NK-92 (cell line): ENCODE measurements around the gene FOXO3.

Experiments
- DNase-seq: peaks from one replicate; lab custom pipeline; 2025; ENCODE audit not compliant: unreplicated experiment; lab: John Stamatoyannopoulos, UW

FOXO3 gene

DNA sequence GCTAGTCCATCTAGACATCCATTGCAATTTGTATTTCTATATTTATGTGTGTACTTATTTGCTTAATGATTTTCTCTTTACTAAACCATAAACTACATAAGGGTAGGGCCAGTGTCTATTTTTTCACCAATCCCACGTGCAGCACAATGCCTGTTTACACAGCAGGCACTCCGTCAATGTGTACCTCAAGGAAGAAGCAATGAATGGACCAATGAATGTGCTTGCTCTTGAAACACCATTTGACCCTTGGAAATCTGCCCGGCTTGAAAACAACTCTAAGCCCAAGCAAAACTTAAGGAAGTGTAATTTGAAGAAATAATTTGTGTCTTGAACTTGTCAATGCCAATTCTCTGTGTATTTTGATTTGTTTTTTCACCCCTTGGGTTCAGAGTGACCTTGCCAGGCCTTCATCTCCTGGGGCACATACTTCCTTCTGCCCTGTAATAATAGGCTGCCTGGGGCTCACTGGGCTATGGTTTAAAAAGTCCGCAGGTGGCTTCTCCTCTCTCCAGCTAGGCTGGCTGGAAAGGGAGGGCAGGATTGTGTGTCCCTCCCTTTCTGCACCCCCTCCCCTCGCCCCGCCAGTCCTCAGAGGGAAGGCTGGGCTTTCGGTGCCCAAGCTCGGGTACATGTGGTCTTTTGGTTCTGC, 146.7 kb downstream of the FOXO3 start:
- DNase-seq, result no peak

DNA sequence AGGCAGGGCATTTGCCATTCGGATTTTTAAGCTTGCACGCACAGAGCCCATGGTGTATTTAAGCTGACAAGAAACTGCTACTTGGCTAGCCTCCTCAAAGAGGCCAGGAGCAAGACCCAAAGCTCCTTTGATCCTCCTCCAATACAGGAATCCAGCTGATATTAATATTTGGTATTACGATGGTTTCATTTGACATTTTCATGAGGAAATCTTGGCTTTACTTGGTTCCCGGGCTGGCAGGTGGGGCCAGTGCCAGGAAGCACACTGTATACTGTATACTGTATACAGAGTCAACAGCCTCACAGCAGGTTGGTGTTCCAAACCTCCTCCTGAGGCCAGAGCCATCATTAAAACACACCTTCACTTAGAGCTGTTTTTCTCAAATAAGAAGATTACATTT, 149.3 kb downstream of the FOXO3 start:
- DNase-seq, result no peak

DNA sequence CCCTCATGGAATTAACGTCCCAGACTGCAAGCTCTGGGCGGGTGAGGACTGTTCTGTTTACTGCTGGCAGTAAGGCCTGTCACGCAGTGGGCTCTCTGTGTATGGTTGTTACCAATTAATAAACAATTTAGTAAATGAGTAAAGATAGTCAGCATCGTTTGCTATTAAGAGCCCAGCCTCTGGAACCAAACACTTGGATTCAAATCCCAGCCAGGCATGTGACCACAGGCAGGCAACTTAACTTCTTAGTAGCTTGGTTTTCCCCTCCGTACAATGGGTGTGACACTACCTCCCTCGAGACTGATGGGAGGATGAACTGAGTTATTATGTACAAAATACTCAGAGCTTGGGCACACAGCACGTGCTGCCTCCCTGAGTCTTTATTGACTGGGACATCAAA, 149.8 kb downstream of the FOXO3 start:
- no peak for DNase-seq

DNA sequence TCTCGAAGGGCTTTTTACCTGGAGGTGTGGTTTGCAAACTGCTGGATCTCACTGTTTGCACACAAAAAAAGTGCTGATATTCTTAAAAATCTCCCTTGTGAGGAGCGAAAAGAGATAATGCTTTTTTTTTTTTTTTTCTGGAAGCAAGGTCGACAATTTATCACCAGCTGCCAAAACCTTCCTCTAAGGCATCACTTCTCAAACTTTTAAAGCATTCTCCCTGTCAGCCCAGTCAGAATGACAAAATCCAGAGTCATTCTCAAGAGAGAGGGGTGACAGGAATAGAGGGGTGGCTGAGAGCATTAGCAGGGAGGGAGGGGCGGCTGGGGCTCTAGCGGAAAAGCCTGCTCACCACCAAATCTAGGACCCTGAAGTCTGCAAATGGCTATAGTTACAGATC, 150.4 kb downstream of the FOXO3 start:
- DNase-seq, result no peak

DNA sequence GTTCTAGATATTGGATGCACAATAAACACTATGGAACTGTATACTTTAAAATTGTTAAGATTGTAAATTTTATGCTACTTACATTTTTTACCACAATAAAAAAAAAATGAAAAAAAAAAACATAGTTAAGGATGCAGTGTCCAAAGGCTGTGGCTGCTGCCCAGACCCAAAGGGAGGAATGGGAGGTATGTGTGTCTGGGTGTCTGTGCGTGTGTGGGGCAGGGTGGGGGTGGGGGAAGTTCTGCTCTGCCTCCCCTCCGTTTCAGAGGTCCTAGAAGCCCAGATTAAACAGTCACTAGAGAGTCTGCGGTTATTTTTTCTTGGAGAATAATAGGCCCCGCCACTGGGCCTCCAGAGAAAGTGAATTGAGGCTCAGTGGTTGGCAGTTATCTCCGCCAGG, 151.1 kb downstream of the FOXO3 start:
- DNase-seq, result no peak

DNA sequence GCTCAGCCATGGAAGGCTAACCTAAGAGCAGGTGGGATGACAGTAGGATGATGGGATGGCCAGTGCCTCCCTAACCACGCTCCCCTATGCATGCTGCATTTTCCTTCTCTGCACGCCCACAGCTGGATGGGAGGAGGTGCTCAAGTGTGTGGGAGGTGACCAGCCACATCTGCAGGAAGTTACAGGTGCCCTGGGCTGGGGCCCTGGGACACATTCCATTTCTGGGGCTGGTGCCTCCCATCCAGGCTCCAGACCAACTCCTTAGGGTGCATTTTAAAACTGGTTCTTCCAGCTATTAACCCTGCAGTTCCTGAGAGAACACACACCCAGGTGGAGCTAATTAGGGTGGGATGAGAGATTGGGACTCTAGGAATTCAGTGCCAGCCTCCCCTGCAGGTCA, 152.2 kb downstream of the FOXO3 start:
- no peak for DNase-seq

DNA sequence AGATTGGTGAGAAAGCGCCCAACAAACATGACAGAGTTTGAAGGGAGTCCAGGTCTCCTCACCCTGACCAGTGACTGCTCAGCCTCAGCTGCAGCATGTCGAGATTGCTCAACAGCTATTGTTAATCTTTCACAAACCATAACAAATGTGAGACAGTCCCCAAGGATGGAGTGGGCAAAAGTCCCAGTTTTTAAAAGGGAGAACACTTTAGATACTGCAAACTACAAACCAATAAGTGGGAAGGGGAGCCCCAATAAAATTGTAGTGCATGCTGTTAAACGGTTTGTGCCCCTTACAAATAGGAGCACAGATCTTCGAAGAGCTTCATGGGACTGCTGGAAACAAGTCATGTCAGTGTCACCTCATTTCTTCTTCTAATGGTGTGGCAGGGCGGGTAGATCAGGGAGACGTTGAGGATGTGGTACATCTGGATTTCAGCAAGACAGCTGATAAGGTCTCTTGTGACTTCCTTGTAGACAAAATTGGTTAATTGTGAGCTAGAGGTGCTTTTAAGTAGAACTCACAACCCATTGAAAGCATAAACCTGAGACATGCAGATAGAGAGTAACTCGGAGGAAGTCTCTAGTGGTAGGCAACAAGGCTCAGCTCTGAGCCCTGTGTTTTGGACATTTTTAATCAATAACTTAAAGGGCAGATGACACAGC, 153.5 kb downstream of the FOXO3 start:
- no peak for DNase-seq

DNA sequence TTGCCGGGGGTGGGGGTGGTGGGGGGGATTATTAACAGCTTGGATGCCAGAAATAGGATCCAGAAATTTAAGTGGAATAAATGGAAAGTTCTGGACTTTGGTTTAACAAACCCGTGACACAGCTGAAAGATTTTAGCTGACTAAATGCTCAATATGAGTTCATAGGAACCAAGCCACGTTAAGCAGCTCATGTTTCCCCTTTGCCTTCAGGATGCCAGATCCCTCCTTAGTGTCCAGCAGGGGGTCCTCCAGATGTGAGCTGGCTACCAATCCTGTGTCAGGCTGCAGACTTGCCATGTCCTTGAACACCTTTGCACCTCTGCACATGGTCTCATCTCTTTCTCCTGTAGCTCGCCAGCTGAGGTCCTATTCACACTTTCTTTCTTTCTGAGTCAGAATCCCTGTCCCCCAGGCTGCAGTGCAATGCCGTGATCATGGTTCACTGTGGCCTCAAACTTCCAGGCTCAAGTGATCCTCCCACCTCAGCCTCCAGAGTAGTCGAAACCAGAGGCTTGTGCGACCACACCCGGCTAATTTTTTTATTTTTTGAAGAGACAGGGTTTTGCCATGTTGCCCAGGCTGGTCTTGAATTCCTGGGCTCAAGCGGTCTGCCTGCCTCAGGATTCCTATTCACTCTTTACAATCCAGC, 154.2 kb downstream of the FOXO3 start:
- DNase-seq, result no peak

DNA sequence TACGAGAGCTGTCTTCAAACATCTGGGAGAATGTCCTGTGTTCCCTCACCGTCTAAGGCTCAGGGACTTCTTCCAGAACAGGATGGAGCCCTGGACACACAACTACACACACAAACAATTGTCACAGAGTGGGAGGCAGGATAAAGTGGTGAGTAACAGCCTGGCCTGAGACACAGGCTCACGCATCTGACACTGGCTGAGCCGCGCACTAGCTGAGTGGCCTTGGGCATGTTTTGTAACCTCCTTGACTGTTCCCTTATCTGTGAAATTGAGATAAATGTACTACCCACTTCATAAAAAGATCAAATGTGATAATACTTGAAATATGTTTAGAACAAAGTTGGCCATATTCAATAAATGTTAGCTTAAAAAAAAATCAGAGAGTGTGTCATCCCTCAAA, 155.1 kb downstream of the FOXO3 start:
- DNase-seq, result no peak

DNA sequence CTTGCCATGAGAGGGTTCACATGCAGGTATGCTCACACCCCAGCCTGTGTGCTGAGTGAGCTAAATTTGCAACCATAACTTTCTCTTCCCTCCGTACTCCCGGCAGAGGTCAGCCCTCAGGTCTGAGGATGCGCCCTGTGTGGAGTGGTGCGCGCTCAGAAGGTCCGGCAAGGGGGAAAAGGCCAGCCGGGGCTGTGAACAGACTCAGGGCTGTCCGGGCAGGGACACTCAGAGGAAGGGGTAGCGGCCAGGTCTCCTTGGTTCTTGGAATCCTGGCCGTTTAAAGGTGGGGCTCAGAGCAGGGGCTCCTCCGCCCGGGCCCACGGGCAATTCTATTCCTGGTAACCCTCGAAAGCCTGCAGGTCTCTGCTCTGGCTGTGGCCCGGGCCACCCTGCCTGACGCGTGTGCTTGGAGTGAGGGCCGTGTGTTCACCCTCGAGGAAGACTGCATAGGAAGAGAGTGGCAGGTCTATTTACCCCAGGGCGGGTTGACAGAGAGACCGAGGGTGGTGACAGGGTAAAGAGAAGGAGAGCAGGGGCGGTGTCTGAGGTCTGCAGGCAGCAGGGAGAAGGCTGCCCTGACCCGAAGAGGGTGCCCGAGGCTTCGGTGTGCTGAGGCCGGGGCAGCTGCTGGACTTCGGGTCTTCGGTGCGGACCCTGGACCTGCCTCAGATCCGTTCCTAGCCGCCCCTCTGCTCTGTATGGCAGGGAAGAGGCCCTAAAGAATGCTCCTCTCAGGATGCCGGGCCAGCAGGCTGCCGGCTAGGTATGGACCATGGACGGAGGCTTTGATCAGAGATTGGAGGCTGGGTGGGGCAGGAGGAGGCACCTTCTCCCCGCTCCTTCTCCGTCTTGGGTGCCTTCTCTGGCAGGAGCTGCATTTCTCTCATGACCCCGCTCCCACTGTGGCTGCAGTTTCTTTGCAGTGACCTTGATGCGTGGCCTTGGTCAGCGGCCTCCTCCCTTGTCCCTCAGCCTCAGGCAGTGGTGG, 156.4 kb downstream of the FOXO3 start:
- no peak for DNase-seq

DNA sequence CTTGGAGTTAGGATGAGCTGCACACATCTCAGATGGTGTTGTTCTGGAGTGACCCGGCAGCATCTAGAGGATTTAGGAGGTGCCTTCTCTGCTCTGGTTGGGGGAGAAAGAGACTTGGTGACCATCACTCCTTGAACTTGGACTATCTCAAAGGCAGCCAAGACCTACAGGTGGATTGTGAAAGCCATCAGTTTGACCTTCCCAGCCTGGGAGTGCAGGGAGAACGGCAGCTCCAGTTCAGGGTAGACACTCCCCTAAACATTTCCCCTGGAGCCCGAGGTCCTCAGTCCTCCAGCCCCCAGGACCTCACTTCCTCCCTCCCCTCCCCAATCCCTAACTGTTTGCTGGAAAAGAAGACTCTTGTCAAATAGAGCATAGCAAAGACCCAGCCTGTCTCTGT, 158.8 kb downstream of the FOXO3 start:
- DNase-seq, result no peak

DNA sequence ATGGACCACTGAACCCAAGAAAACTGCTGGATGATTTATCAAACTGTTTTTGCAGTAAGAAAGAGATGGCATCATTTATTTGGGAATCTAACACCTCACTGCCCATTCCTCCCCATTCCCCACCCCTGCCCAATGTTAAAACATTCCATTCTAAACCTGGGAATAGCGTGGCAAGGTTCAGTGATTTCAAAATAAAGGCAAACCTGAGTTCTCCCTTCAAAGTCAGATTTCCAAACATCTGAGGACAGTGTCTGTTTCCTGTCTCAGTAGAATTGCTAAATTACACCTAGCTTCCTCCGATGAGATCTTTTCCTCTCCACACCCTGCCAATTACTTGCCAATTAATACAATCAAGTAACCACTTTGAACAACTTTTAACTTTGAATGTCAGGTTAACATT, 160.1 kb downstream of the FOXO3 start:
- DNase-seq, result no peak

GRCh38 chr6:108721286-108721685, 160.6 kb downstream of the FOXO3 start:
- no peak for DNase-seq

- no peak for DNase-seq
Observed at GRCh38 chr6:108723594-108723993, 162.9 kb downstream of the FOXO3 start.

- no peak for DNase-seq
Observed at GRCh38 chr6:108726726-108727339, 166.1 kb downstream of the FOXO3 start.

DNA sequence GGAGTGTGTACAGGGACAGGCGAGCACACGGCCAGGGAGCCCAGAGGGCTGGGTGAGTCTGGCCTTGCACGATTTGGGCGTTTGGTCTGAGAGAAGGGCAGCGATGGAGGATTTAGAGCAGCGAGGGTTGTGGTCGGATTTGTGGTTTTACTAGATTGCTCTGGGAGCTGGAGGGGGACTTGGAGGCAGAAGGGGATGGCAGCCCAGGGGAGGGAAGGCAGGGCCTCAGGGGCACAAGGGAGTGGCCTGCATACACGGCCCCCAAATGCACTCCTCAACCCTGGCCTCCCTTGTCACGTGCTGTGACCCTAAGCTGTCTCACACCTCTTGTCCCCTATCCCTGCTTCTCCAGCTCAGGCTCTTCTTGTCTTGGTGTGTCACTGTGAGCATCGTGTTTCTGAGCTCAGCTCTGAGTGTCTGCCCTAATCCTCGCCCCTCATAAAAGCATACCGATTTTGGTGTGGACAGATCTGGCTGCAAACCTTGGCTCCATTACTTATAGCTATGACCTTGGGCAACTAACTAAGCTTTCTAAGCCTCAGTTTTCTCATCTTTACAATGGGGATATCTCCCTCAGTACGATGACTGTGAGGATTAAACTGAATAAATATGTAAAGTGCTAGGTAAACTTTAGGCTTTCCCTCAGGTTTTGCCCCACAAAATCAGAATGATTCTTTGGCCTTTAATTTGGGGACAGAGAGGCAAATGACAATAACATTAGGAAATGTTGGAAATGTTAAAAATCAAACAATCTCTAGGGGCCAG, 167.4 kb downstream of the FOXO3 start:
- no peak for DNase-seq

- DNase-seq, result no peak
Observed at GRCh38 chr6:108728826-108729225, 168.1 kb downstream of the FOXO3 start.

GRCh38 chr6:108730635-108731515, 170.2 kb downstream of the FOXO3 start:
- DNase-seq, result no peak
